Measurements from ENCODE around the gene CNTN5. TPM values are rescaled to one million over a fixed set of nuclear protein-coding genes. Genes with fewer than 3 reads are reported as not detected.

The CNTN5 gene
- total RNA-seq, 1 experiment from 2014 or later = not detected

DNA sequence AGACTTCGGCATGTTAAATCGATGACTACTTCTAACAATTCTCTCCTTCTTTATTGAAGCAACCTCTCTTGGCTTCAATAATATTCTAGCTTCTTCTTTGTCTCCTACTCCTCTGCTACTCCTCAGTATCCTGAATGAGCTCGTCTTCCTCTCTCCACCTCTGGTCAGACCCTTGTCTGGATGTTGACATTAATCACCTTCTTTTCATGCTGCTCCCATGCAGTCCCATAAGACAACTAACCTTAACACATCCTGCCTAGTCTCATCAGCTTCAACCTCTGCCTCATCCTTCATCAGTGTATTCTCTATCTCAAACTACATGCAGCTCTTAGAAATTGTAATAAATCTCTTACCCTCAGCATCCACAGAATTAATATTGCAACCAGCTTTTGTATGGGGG is 695.6 kb downstream of the CNTN5 start:
- H3K4me2 ChIP-seq (ENCODE audit: low read depth, low read length, poor library complexity, severe bottlenecking) = no peak overlapping the region
- H3K27me3 ChIP-seq (ENCODE audit: low read length) = no peaks in the 10 kb centered on the region
- H3K36me3 ChIP-seq (ENCODE audit: insufficient read depth, low read length) = no peaks in the 10 kb centered on the region
- no peak overlapping the region for H2AFZ ChIP-seq (ENCODE audit: low read length)
- H3K9me2 ChIP-seq (replicated peaks; ENCODE audit: insufficient read depth, low read length) = no peaks in the 10 kb centered on the region; the same call in 1 of the 2 replicates
- H4K20me1 ChIP-seq (ENCODE audit: insufficient read depth, low read depth, low read length) = no peaks in the 10 kb centered on the region
- H3K9ac ChIP-seq (ENCODE audit: low read length) = no peak overlapping the region
- H3K9me3 ChIP-seq (ENCODE audit: low read length) = peaks cover 52% of the 10 kb centered on the region
- H3K27ac ChIP-seq (ENCODE audit: low read length) = no peak overlapping the region
- H3K4me1 ChIP-seq (ENCODE audit: low read length) = no peaks in the 10 kb centered on the region
- H3K79me2 ChIP-seq (ENCODE audit: low read length) = no peaks in the 10 kb centered on the region
- H3K4me3 ChIP-seq (ENCODE audit: low read length) = no peak overlapping the region
- DNase-seq = no peak

GRCh38 chr11:99718291-99718690 is 697.5 kb downstream of the CNTN5 start:
- no peaks in the 10 kb centered on the region; the same call in 1 of the 2 replicates for H3K9me2 ChIP-seq (replicated peaks; ENCODE audit: insufficient read depth, low read length)
- H3K27ac ChIP-seq (ENCODE audit: low read length) = no peak overlapping the region
- no peak overlapping the region for H3K4me2 ChIP-seq (ENCODE audit: low read depth, low read length, poor library complexity, severe bottlenecking)
- H3K27me3 ChIP-seq (ENCODE audit: low read length) = no peaks in the 10 kb centered on the region
- H3K9me3 ChIP-seq (ENCODE audit: low read length) = peaks cover 66% of the 10 kb centered on the region
- H3K4me3 ChIP-seq (ENCODE audit: low read length) = no peak overlapping the region
- H4K20me1 ChIP-seq (ENCODE audit: insufficient read depth, low read depth, low read length) = no peaks in the 10 kb centered on the region
- no peak for DNase-seq
- no peaks in the 10 kb centered on the region for H3K36me3 ChIP-seq (ENCODE audit: insufficient read depth, low read length)
- no peak overlapping the region for H3K9ac ChIP-seq (ENCODE audit: low read length)
- no peaks in the 10 kb centered on the region for H3K79me2 ChIP-seq (ENCODE audit: low read length)
- H3K4me1 ChIP-seq (ENCODE audit: low read length) = no peaks in the 10 kb centered on the region
- no peak overlapping the region for H2AFZ ChIP-seq (ENCODE audit: low read length)

GRCh38 chr11:99739464-99740089 is 718.8 kb downstream of the CNTN5 start:
- Histone ChIP-seq H2AFZ (ENCODE audit: low read length) (no peak overlapping the region), H3K4me1 (ENCODE audit: low read length) (no peaks in the 10 kb centered on the region), H3K9me3 (ENCODE audit: low read length) (peaks cover 4% of the 10 kb centered on the region; the same call in 1 of the 2 replicates), H3K27ac (ENCODE audit: low read length) (no peak overlapping the region), H3K4me3 (ENCODE audit: low read length) (no peak overlapping the region), H3K4me2 (ENCODE audit: low read depth, low read length, poor library complexity, severe bottlenecking) (no peak overlapping the region), H3K9ac (ENCODE audit: low read length) (no peak overlapping the region), H3K36me3 (ENCODE audit: insufficient read depth, low read length) (no peaks in the 10 kb centered on the region), H3K27me3 (ENCODE audit: low read length) (no peaks in the 10 kb centered on the region), H4K20me1 (ENCODE audit: insufficient read depth, low read depth, low read length) (no peaks in the 10 kb centered on the region), H3K79me2 (ENCODE audit: low read length) (no peaks in the 10 kb centered on the region), H3K9me2 (replicated peaks; ENCODE audit: insufficient read depth, low read length) (no peaks in the 10 kb centered on the region)
- DNase-seq = peak; percentile 86

- Histone ChIP-seq H3K9ac (ENCODE audit: low read length) (no peak overlapping the region), H3K4me1 (ENCODE audit: low read length) (no peaks in the 10 kb centered on the region), H3K79me2 (ENCODE audit: low read length) (no peaks in the 10 kb centered on the region), H3K4me3 (ENCODE audit: low read length) (no peak overlapping the region), H3K27me3 (ENCODE audit: low read length) (no peaks in the 10 kb centered on the region), H2AFZ (ENCODE audit: low read length) (no peak overlapping the region), H3K36me3 (ENCODE audit: insufficient read depth, low read length) (no peaks in the 10 kb centered on the region), H3K4me2 (ENCODE audit: low read depth, low read length, poor library complexity, severe bottlenecking) (no peak overlapping the region), H4K20me1 (ENCODE audit: insufficient read depth, low read depth, low read length) (no peaks in the 10 kb centered on the region), H3K9me2 (replicated peaks; ENCODE audit: insufficient read depth, low read length) (no peaks in the 10 kb centered on the region), H3K27ac (ENCODE audit: low read length) (no peak overlapping the region), H3K9me3 (ENCODE audit: low read length) (peaks cover 17% of the 10 kb centered on the region)
- no peak for DNase-seq
Measured at GRCh38 chr11:99742501-99742900, 721.8 kb downstream of the CNTN5 start.

DNA sequence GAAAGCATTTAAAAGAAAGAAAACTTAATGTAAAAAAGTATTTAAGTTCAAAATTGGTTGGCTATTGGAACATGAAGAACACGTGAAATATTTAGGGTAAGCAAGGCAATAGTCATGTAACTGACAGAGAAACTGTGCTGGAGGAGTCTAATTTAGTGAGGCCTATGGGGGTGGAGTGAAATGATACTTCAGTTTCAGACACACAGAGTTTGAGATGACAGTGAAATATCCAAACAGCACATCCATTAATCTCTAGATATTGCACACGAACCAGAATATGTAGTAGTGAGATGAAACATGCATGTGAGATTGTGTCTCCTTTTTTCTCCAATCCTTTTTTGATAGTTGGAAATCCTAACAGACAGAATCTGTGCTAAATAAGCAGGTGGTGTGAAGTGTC is 739.0 kb downstream of the CNTN5 start:
- Histone ChIP-seq H4K20me1 (ENCODE audit: insufficient read depth, low read depth, low read length) (no peaks in the 10 kb centered on the region), H3K4me1 (ENCODE audit: low read length) (no peaks in the 10 kb centered on the region), H3K27me3 (ENCODE audit: low read length) (no peaks in the 10 kb centered on the region), H3K36me3 (ENCODE audit: insufficient read depth, low read length) (no peaks in the 10 kb centered on the region), H3K9ac (ENCODE audit: low read length) (no peak overlapping the region), H3K79me2 (ENCODE audit: low read length) (no peaks in the 10 kb centered on the region), H2AFZ (ENCODE audit: low read length) (no peak overlapping the region), H3K9me3 (ENCODE audit: low read length) (peaks cover 71% of the 10 kb centered on the region), H3K4me3 (ENCODE audit: low read length) (no peak overlapping the region), H3K9me2 (replicated peaks; ENCODE audit: insufficient read depth, low read length) (peaks cover 3% of the 10 kb centered on the region; the same call in 1 of the 2 replicates), H3K4me2 (ENCODE audit: low read depth, low read length, poor library complexity, severe bottlenecking) (no peak overlapping the region), H3K27ac (ENCODE audit: low read length) (no peak overlapping the region)
- no peak for DNase-seq

- H3K4me1 ChIP-seq (ENCODE audit: low read length) = no peaks in the 10 kb centered on the region
Measured at GRCh38 chr11:99766811-99767210, 746.1 kb downstream of the CNTN5 start.

GRCh38 chr11:99773646-99774045 is 752.9 kb downstream of the CNTN5 start:
- H3K9me3 ChIP-seq (ENCODE audit: low read length) = peaks cover 84% of the 10 kb centered on the region
- no peak for DNase-seq
- H4K20me1 ChIP-seq (ENCODE audit: insufficient read depth, low read depth, low read length) = no peaks in the 10 kb centered on the region
- no peaks in the 10 kb centered on the region for H3K36me3 ChIP-seq (ENCODE audit: insufficient read depth, low read length)
- no peak overlapping the region for H2AFZ ChIP-seq (ENCODE audit: low read length)
- no peak overlapping the region for H3K4me2 ChIP-seq (ENCODE audit: low read depth, low read length, poor library complexity, severe bottlenecking)
- no peak overlapping the region for H3K27ac ChIP-seq (ENCODE audit: low read length)
- H3K4me1 ChIP-seq (ENCODE audit: low read length) = no peaks in the 10 kb centered on the region
- H3K9ac ChIP-seq (ENCODE audit: low read length) = no peak overlapping the region
- no peaks in the 10 kb centered on the region for H3K27me3 ChIP-seq (ENCODE audit: low read length)
- H3K9me2 ChIP-seq (replicated peaks; ENCODE audit: insufficient read depth, low read length) = no peaks in the 10 kb centered on the region
- H3K4me3 ChIP-seq (ENCODE audit: low read length) = no peak overlapping the region
- H3K79me2 ChIP-seq (ENCODE audit: low read length) = no peaks in the 10 kb centered on the region

More at GRCh38 chr11:99766811-99767210, 746.1 kb downstream of the CNTN5 start:
- Histone ChIP-seq H3K79me2 (ENCODE audit: low read length) (no peaks in the 10 kb centered on the region), H3K27me3 (ENCODE audit: low read length) (no peaks in the 10 kb centered on the region), H3K4me3 (ENCODE audit: low read length) (no peak overlapping the region; the same call in 1 of the 2 replicates), H3K27ac (ENCODE audit: low read length) (no peak overlapping the region), H3K36me3 (ENCODE audit: insufficient read depth, low read length) (no peaks in the 10 kb centered on the region), H2AFZ (ENCODE audit: low read length) (no peak overlapping the region), H3K4me2 (ENCODE audit: low read depth, low read length, poor library complexity, severe bottlenecking) (no peak overlapping the region), H3K9me2 (replicated peaks; ENCODE audit: insufficient read depth, low read length) (no peaks in the 10 kb centered on the region), H4K20me1 (ENCODE audit: insufficient read depth, low read depth, low read length) (no peaks in the 10 kb centered on the region), H3K9me3 (ENCODE audit: low read length) (peaks cover 76% of the 10 kb centered on the region), H3K9ac (ENCODE audit: low read length) (no peak overlapping the region)
- no peak for DNase-seq

- no peaks in the 10 kb centered on the region for H3K79me2 ChIP-seq (ENCODE audit: low read length)
- no peaks in the 10 kb centered on the region for H4K20me1 ChIP-seq (ENCODE audit: insufficient read depth, low read depth, low read length)
- no peak overlapping the region for H3K9ac ChIP-seq (ENCODE audit: low read length)
- H3K36me3 ChIP-seq (ENCODE audit: insufficient read depth, low read length) = no peaks in the 10 kb centered on the region
- peaks cover 58% of the 10 kb centered on the region for H3K9me3 ChIP-seq (ENCODE audit: low read length)
- no peak overlapping the region for H3K4me2 ChIP-seq (ENCODE audit: low read depth, low read length, poor library complexity, severe bottlenecking)
- no peak overlapping the region for H2AFZ ChIP-seq (ENCODE audit: low read length)
- no peaks in the 10 kb centered on the region for H3K27me3 ChIP-seq (ENCODE audit: low read length)
- no peak overlapping the region for H3K4me3 ChIP-seq (ENCODE audit: low read length)
- H3K4me1 ChIP-seq (ENCODE audit: low read length) = no peaks in the 10 kb centered on the region
- no peak overlapping the region for H3K27ac ChIP-seq (ENCODE audit: low read length)
- DNase-seq = no peak
- no peaks in the 10 kb centered on the region for H3K9me2 ChIP-seq (replicated peaks; ENCODE audit: insufficient read depth, low read length)
Measured at GRCh38 chr11:99781074-99781473, 760.3 kb downstream of the CNTN5 start.
